Measurements from ENCODE around the gene TIGIT.

- TF ChIP-seq CTCF (conservative IDR thresholded peaks at IDR 0.05; ENCODE audit: low read depth, low read length) (no peak), EZH2 (IDR thresholded peaks at IDR 0.05; ENCODE audit: borderline replicate concordance, low read depth, low read length, poor library complexity, severe bottlenecking) (no peak)
These were observed 62.2 kb downstream of the TIGIT start for GRCh38 chr3:114356066-114356465.

All from A673 (cell line).